Thyroid gland (tissue), 4 donors: Measurements from ENCODE around the gene FIBCD1. TPM values are rescaled to one million over a fixed set of nuclear protein-coding genes. Genes with fewer than 3 reads are reported as not detected.

Experiments used
- DNase-seq, 2 donors: peaks; one replicate each; pipeline ENCODE4 v3.0.0-alpha.2; 2019
- H3K27ac ChIP-seq, 3 donors: fragments of 200-600 bp; sonication (generic); 1 replicate in 2 of 3; 2 replicates in 1 of 3; pipeline ENCODE4 v1.5.1; 2016 to 2019; ENCODE audit warnings: mild to moderate bottlenecking in 1 of 3, moderate library complexity in 1 of 3
- H3K27me3 ChIP-seq: fragments of 200-600 bp; sonication (generic); one replicate; pipeline ENCODE4 v1.5.1; 2019
- H3K36me3 ChIP-seq, 2 donors: fragments of 200-600 bp; sonication (generic); one replicate each; pipeline ENCODE4 v1.5.1; 2016 to 2019
- H3K4me1 ChIP-seq, 2 donors: fragments of 200-600 bp; sonication (generic); one replicate each; pipeline ENCODE4 v1.5.1; 2017 to 2019
- H3K4me3 ChIP-seq, 3 donors: fragments of 200-600 bp; sonication (generic); replicated peaks in 1 of 3; 1 replicate in 2 of 3; 2 replicates in 1 of 3; pipeline ENCODE4 v1.5.1; 2016; ENCODE audit warnings: mild to moderate bottlenecking in 1 of 3
- H3K9me3 ChIP-seq: fragments of 200-600 bp; sonication (generic); one replicate; pipeline ENCODE4 v1.5.1; 2017
- POLR2A ChIP-seq, 2 donors: fragments of 450-650 bp; IDR thresholded peaks; one replicate each; pipeline ENCODE4 v1.6.1; 2017; ENCODE audit warnings: antibody characterized with exemption in 2 of 2, mild to moderate bottlenecking in 2 of 2, moderate library complexity in 1 of 2
- WGBS, 2 donors: methylation state at CpG; one replicate each; pipeline ENCODE4 v1.1.5; 2017; 5-methylcytosine and 5-hydroxymethylcytosine counted together
- intact Hi-C: fragments of 100-400 bp; cut with DNase I; formaldehyde crosslinking; loops from one replicate; pipeline ENCODE4 v1.15.1; 2023
- total RNA-seq, 4 donors: library from RNA; depleted of rRNA; stranded (reverse); fragments of >200 nt; gene quantifications; one replicate each; pipeline ENCODE4 v1.2.3, GENCODE V29; 2016
- TF ChIP-seq, protein P1 (sequence below), 6 experiments: fragments of 200-600 bp in 3 of 6; fragments of 450-650 bp in 3 of 6; sonication (generic) in 3 of 6; IDR thresholded peaks; one replicate each; pipeline ENCODE4 v1.5.1; 2016 to 2019; ENCODE audit warnings: antibody characterized with exemption in 6 of 6, mild to moderate bottlenecking in 2 of 6, inconsistent platforms in 1 of 6, moderate library complexity in 1 of 6

FIBCD1 gene
- total RNA-seq, 4 donors from 2014 or later: 0.11 to 0.13 TPM; not detected in 2

DNA sequence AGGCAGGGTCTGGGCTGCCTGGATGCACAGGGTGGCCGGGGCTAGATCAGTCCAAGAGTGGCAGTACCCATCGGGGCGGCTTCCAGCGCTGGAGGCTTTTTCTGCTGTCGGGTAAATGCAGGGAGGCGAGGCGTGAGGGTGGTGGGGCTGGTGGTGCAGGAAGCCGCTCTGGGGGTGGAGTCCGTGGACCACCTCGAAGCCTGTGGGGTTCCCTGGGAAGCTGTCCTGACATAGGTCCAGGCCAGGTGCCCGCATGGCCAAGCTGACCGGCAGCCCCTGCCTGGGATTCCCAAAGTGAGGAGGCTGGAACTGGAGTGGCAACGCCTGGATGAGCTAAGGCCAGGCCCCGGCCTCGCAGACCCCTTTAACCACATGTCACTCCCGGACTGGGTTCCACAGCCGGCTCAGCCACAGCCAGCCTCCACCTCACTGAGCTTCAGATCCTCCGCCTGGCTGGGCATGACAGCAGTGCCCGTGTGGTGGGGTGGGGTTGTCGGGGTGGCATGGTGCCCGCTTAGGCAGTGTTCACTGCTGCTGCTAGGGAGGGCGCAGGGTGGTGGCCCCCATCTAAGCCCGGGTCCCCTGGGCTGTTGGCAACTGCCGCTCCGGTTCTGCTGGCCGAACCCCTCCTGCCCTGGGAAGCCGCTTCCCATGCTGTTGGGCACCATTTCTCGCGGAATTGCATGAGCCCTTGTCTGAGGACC, 41.0 kb downstream of the FIBCD1 start:
- Histone ChIP-seq H3K27ac (no peak overlapping the region), H3K36me3 (peaks cover 0 to 9% of the 10 kb centered on the region in 2 donors), H3K27me3 (no peaks in the 10 kb centered on the region), H3K4me3 (no peak overlapping the region), H3K9me3 (no peaks in the 10 kb centered on the region), H3K4me1 (peaks cover 0 to 8% of the 10 kb centered on the region in 2 donors)
- peak; percentile 14 to 28 for DNase-seq
- TF ChIP-seq, protein P1, sequence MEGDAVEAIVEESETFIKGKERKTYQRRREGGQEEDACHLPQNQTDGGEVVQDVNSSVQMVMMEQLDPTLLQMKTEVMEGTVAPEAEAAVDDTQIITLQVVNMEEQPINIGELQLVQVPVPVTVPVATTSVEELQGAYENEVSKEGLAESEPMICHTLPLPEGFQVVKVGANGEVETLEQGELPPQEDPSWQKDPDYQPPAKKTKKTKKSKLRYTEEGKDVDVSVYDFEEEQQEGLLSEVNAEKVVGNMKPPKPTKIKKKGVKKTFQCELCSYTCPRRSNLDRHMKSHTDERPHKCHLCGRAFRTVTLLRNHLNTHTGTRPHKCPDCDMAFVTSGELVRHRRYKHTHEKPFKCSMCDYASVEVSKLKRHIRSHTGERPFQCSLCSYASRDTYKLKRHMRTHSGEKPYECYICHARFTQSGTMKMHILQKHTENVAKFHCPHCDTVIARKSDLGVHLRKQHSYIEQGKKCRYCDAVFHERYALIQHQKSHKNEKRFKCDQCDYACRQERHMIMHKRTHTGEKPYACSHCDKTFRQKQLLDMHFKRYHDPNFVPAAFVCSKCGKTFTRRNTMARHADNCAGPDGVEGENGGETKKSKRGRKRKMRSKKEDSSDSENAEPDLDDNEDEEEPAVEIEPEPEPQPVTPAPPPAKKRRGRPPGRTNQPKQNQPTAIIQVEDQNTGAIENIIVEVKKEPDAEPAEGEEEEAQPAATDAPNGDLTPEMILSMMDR (IDR thresholded peaks at IDR 0.05): no peak
- no peak for TF ChIP-seq POLR2A (IDR thresholded peaks at IDR 0.05)
- WGBS, 2 donors: 70 to 90% methylated on average over 10 to 14 of the region's 29 CpGs
- intact Hi-C loops: no loop called here

DNA sequence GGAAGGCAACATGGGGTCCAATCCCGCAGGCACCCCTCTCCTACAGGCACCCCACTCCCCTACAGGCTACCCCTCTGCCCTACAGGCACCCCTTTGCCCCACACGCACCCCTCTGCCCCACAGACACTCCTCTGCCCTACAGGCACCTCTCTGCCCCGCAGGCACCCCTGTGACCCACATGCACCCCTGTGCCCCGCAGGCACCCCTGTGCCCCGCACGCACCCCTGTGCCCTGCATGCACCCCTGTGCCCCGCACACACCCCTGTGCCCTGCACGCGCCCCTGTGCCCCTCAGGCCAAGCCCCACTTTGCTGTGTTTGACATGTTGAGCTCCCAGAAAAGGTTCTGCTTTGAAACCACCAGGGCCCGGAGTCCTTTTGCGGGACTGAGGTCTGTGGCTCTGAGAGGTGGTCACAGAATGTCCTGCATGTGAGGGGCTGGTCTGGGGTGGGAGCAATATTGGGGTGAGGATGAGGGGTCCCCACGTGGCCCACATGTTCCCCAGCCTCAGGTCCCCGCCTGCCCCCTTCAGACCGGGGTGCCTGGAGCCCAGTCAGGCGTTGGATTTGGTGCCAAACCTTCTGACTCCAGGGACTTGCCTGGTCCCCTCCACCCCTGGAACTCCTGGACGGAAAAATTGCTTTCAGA, 41.8 kb downstream of the FIBCD1 start:
- Histone ChIP-seq H3K27ac (no peak overlapping the region), H3K4me1 (peaks cover 0 to 8% of the 10 kb centered on the region in 2 donors), H3K9me3 (no peaks in the 10 kb centered on the region), H3K36me3 (peaks cover 6 to 14% of the 10 kb centered on the region in 2 donors), H3K27me3 (no peaks in the 10 kb centered on the region), H3K4me3 (no peak overlapping the region)
- no peak for DNase-seq
- TF ChIP-seq, protein P1 (IDR thresholded peaks at IDR 0.05): no peak
- TF ChIP-seq POLR2A (IDR thresholded peaks at IDR 0.05): no peak
- intact Hi-C loops: no loop called here
- 68 to 80% methylated on average over 10 to 16 of the region's 16 CpGs for WGBS, 2 donors

DNA sequence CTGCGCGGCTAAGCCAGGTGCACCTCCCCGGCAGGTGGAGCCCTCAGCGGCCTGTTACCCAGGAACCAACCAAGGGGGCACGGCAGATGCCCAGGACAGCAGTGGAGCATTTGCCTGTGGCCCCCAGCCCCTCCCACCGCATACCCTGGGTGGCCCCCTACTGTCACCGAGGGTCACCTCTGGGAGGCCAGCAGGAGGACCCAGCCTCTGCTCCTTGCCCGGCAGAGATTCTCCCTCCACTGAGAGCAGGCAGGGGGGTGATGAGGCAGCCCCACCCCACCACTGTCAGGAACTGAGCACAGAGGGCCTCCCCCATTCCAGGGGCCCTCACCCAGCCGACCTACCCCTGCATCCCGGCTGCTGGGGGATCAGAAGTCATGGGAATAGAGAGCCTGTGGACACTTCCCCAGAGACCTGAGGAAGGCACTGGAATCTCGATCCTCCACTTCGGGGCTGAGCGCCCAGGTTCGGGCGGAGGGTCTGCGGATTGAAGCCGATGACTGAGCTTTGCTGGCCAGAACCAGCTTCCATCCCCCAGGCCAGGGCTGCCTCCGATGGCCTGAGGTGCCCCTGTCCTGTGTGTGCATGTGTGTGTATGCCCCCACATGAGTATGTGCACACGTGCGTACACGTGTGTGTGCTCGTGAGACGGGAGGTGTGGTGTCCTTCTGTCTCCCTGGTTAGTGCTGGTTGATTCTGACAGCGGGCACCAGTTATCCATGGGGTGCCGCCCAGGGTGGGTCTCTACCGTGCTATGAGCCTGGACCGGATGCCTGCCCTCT, 42.6 kb downstream of the FIBCD1 start, which contains the start of gene QRFP:
QRFP (minus strand) TSS at position 580 of the 782 bp plus-strand sequence. CDS start 2,974 bp downstream, outside the sequence.
- intact Hi-C loops: no loop called here
- Histone ChIP-seq H3K27me3 (no peaks in the 10 kb centered on the region), H3K36me3 (peaks cover 8 to 14% of the 10 kb centered on the region in 2 donors), H3K9me3 (no peaks in the 10 kb centered on the region), H3K27ac (no peak within 1 kb of the TSS), H3K4me1 (peaks cover 0 to 8% of the 10 kb centered on the region in 2 donors), H3K4me3 (no peak within 1 kb of the TSS)
- no peak for DNase-seq
- 59 to 64% methylated on average over 17 to 20 of the region's 27 CpGs for WGBS, 2 donors
- TF ChIP-seq, protein P1 (IDR thresholded peaks at IDR 0.05): no peak
- no peak for TF ChIP-seq POLR2A (IDR thresholded peaks at IDR 0.05)

DNA sequence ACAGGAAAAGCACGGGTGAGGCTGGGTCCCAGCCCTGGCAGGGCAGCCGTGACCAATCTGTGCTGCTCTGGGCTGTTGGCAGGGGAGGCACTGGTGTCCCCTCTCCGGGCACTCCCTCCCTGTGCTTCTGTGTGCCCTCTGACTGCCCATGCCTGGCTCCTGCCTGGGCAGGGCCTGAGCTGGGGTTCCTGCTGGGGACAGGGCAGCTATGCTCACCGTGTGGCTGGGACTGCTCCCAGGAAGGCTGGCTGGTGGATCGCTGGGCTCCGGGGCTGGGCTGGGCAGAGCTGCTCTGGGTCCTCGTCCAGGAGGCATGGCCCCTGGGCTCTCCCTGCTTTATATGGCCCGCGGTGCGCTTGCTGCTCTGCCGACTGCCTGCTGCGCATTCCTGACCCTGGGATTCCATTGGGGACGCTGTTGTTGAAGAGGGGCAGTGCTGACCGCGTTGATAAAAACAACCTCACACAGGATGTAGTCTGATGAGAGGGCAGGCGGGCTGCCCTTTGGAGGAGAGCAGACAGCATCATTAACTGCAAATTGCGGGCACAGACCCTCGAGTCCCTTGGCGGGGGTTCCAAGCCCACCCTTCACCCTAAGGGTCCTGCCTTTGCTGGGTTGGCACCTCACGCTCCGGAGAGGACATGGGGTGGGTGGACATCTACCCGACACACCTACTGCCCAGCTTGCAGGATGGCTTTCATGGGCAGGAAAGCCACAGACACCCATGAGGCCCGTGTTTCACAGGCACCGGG, 43.4 kb downstream of the FIBCD1 start:
- Histone ChIP-seq H3K4me1 (peaks cover 0 to 8% of the 10 kb centered on the region in 2 donors), H3K4me3 (no peak overlapping the region), H3K27me3 (no peaks in the 10 kb centered on the region), H3K27ac (no peak overlapping the region), H3K36me3 (peaks cover 8 to 18% of the 10 kb centered on the region in 2 donors), H3K9me3 (no peaks in the 10 kb centered on the region)
- peak in 1 of 2 donors; percentile 22 for DNase-seq
- intact Hi-C loops: no loop called here
- 53 to 59% methylated on average over 13 to 19 of the region's 24 CpGs for WGBS, 2 donors
- TF ChIP-seq POLR2A (IDR thresholded peaks at IDR 0.05): no peak
- TF ChIP-seq, protein P1 (IDR thresholded peaks at IDR 0.05): no peak
